ENCODE results near the gene CHST7. TPM values are rescaled to one million over a fixed set of nuclear protein-coding genes. Genes with fewer than 3 reads are reported as not detected.

Gene CHST7
- total and polyA plus RNA-seq, 2 of the 13 experiments (the other 11 are each of a cell fraction or from before 2014, with no cell fraction given) = 2.4 to 5.2 TPM

DNA sequence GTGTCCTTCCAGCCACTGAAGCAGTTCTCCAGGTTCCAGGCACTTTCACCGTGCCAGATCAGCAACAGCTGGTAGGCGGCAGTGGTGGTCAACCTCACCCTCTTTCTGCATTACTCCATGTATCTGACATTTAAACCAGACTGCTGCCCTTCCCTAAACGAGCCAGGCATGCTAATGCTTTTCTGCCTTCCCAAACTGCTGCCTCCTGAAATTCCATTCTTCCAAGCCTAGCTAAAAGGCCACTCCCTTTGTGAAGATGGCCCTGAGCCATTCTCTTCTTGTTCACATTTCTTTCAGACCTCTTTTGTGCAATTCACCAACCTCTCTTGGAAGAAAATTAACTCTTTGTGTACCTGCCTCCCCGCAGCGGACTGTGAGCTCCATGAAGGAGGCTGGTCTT lies 73.7 kb downstream of the CHST7 start:
- no peak overlapping the region for H3K9ac ChIP-seq (ENCODE audit: insufficient read depth, low read depth, low read length)
- ATAC-seq (no peak), DNase-seq (ENCODE audit: low spot score) (no peak), FAIRE-seq (no peak)
- H3K4me1 ChIP-seq (ENCODE audit: insufficient read depth, low read length) = no peaks in the 10 kb centered on the region
- TF ChIP-seq NR2F1 (CRISPR knock-in tag; IDR thresholded peaks at IDR 0.05) (no peak), ZNF343 (CRISPR knock-in tag; IDR thresholded peaks at IDR 0.05) (no peak)
- H3K27ac ChIP-seq (ENCODE audit: extremely low read length, insufficient read depth, low read length) = no peak overlapping the region
- H3K27me3 ChIP-seq (ENCODE audit: control insufficient read depth in 1 of 2, insufficient read depth in 2 of 2, low read length in 2 of 2) = no peaks in the 10 kb centered on the region
- no peaks in the 10 kb centered on the region for H3K79me2 ChIP-seq (ENCODE audit: insufficient read depth, low read length)
- H4K20me1 ChIP-seq (ENCODE audit: insufficient read depth, low read length) = no peaks in the 10 kb centered on the region
- H3K4me2 ChIP-seq (ENCODE audit: low read depth, low read length) = no peak overlapping the region
- H3K4me3 ChIP-seq (replicated peaks in 1 of 3; ENCODE audit: insufficient read depth in 1 of 3, low read depth in 2 of 3, low read length in 3 of 3) = no peak overlapping the region
- in situ Hi-C loops (cut with HindIII; ENCODE audit: extremely low pct_ligation_motif_present, low pct_unique_long_range_greater_than_20kb) = no loop called here
- H3K36me3 ChIP-seq (replicated peaks in 1 of 2; ENCODE audit: control insufficient read depth in 1 of 2, insufficient read depth in 2 of 2, low read length in 2 of 2) = no peaks in the 10 kb centered on the region
- intact Hi-C loops (cut with micrococcal nuclease; ENCODE audit: unreplicated experiment) = no loop called here
- H2AFZ ChIP-seq (ENCODE audit: low read length) = no peak overlapping the region
- ChIA-PET CTCF (ENCODE audit: low intra/inter-chr PET ratio, low total read pairs) (no interaction called here), POLR2A (no interaction called here)
- WGBS (ENCODE audit: low lambda C conversion rate) = 100% methylated on average over 4 of the region's 5 CpGs
- BruUV-seq (replicated peaks) = no TSS peak
- H3K9me3 ChIP-seq (ENCODE audit: low read length) = no peaks in the 10 kb centered on the region

Small RNAs within 50 kb of the gene (small RNA-seq; reads per million reads assigned to genes)
- gene RF00017 (ENCODE audit: insufficient read depth in 2 of 3, insufficient read length in 3 of 3, low read depth in 2 of 3, low replicate concordance in 1 of 3) = 0 reads per million in 3 experiments

Other genes starting within 250 kb of the CHST7 start
- 3.5 and 4.2 TPM in 2 replicates for gene ZNF674, start 28.3 kb upstream of the CHST7 start, total RNA-seq (2016; rRNA removed; fragmentation: Illumina TruSeq; extraction: Trizol)
- 2.9 and 4.0 TPM in 2 replicates for gene ZNF674, start 28.3 kb upstream of the CHST7 start, polyA plus RNA-seq (2011; rRNA removed)
- 5.4 and 7.2 TPM in 2 replicates for gene SLC9A7, start 185.4 kb downstream of the CHST7 start, total RNA-seq (2016; rRNA removed; fragmentation: Illumina TruSeq; extraction: Trizol)
- gene SLC9A7, start 185.4 kb downstream of the CHST7 start, polyA plus RNA-seq (2011; rRNA removed) = 5.5 and 5.8 TPM in 2 replicates

All from HepG2 (cell line).